Measurements from ENCODE around the gene TRMT112.
"Not testable (repeated sequence)": the region's sequence is repeated elsewhere in the genome, so short reads cannot be mapped to it uniquely, and the experiment has no call there.

GRCh38 chr11:64323984-64324383 lies 6.6 kb upstream of the TRMT112 start:
- TF ChIP-seq CTCF (IDR thresholded peaks at IDR 0.05); NR3C1 (IDR thresholded peaks at IDR 0.05); NFE2L2 (conservative IDR thresholded peaks at IDR 0.05; ENCODE audit: low read length); REST (IDR thresholded peaks at IDR 0.05); POLR2A (IDR thresholded peaks at IDR 0.05; ENCODE audit: low read length); MAX (IDR thresholded peaks at IDR 0.05); HDAC2 (IDR thresholded peaks at IDR 0.05); CHD2 (IDR thresholded peaks at IDR 0.05; ENCODE audit: low read length, partially characterized antibody); HOXA7 (CRISPR knock-in tag; IDR thresholded peaks at IDR 0.05): not testable (repeated sequence)
- TF ChIP-seq, protein P1, sequence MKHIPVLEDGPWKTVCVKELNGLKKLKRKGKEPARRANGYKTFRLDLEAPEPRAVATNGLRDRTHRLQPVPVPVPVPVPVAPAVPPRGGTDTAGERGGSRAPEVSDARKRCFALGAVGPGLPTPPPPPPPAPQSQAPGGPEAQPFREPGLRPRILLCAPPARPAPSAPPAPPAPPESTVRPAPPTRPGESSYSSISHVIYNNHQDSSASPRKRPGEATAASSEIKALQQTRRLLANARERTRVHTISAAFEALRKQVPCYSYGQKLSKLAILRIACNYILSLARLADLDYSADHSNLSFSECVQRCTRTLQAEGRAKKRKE (CRISPR knock-in tag; IDR thresholded peaks at IDR 0.05; ENCODE audit: low read depth), result not testable (repeated sequence)

Data from A549 (cell line).